Spinal cord (tissue), 10 donors: ENCODE results near the gene PHIP. TPM values are rescaled to one million over a fixed set of nuclear protein-coding genes. Genes with fewer than 3 reads are reported as not detected.

ENCODE experiments used
- DNase-seq, 6 donors: peaks; one replicate each; pipeline versions ENCODE4 v3.0.0 to v3.0.0-alpha.2; 2013 to 2015; ENCODE audit warnings: low spot score in 6 of 6, low read depth in 4 of 6
- H3K27ac ChIP-seq: one replicate; pipeline ENCODE4 v1.5.1; 2013; ENCODE audit warnings: low read depth, low read length, control low read depth
- H3K27me3 ChIP-seq: one replicate; pipeline ENCODE4 v1.6.1; 2013; ENCODE audit warnings: low read length; ENCODE audit not compliant: control insufficient read depth, insufficient read depth
- H3K36me3 ChIP-seq: one replicate; pipeline ENCODE4 v1.6.1; 2013; ENCODE audit warnings: low read length; ENCODE audit not compliant: control insufficient read depth, insufficient read depth
- H3K4me1 ChIP-seq: one replicate; pipeline ENCODE4 v1.6.1; 2013; ENCODE audit warnings: low read length; ENCODE audit not compliant: control insufficient read depth, insufficient read depth
- H3K4me3 ChIP-seq: one replicate; pipeline ENCODE4 v1.5.1; 2013; ENCODE audit warnings: low read depth, low read length, control low read depth
- H3K9me3 ChIP-seq: one replicate; pipeline ENCODE4 v1.6.1; 2013; ENCODE audit warnings: low read length; ENCODE audit not compliant: control insufficient read depth, insufficient read depth
- WGBS: methylation state at CpG from one replicate; pipeline ENCODE4 v1.1.5; 2013; ENCODE audit warnings: missing lambda C conversion rate; ENCODE audit not compliant: insufficient coverage; 5-methylcytosine and 5-hydroxymethylcytosine counted together
- polyA plus RNA-seq, 2 donors: library from polyadenylated mRNA; unstranded; fragments of 120-200 nt; gene quantifications; one replicate each; pipeline ENCODE4 v1.2.1, GENCODE V29; 2013; ENCODE audit not compliant: insufficient read length in 2 of 2
- total RNA-seq, 2 donors: library from RNA; depleted of rRNA in 1 of 2; stranded (reverse); fragments of 120-200 nt in 1 of 2; fragments of >200 nt in 1 of 2; gene quantifications; one replicate each; pipeline versions ENCODE4 v1.2.3 to v1.2.4, GENCODE V29; 2013 to 2014
- donor health status: healthy.

Gene PHIP
- total and polyA plus RNA-seq, 4 donors: 20.2 to 57.6 (median 38.6) TPM

DNA sequence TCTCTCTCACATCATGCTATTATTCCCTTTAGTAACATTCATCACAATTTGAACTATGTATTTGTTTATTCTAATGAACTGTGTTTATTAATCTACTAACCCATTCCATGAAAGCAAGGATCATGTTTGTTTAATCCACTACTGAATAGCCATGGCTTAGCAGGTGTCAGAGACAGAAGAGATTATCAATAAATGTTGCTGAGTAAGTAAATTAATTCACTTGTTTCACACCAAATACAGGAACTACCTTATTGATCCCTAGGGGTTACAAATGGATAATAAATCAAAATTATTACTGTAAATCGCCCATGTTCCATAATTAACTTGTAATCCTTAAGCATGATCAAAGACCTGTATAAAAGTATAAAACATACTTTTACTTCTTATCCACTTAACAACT, 76.6 kb downstream of the PHIP start:
- Histone ChIP-seq H3K27ac (no peak overlapping the region), H3K36me3 (no peaks in the 10 kb centered on the region), H3K9me3 (no peaks in the 10 kb centered on the region), H3K4me1 (no peaks in the 10 kb centered on the region), H3K4me3 (no peak overlapping the region), H3K27me3 (no peaks in the 10 kb centered on the region)
- no peak for DNase-seq
- no CpG with 5 or more reads among the region's 1 CpG for WGBS

DNA sequence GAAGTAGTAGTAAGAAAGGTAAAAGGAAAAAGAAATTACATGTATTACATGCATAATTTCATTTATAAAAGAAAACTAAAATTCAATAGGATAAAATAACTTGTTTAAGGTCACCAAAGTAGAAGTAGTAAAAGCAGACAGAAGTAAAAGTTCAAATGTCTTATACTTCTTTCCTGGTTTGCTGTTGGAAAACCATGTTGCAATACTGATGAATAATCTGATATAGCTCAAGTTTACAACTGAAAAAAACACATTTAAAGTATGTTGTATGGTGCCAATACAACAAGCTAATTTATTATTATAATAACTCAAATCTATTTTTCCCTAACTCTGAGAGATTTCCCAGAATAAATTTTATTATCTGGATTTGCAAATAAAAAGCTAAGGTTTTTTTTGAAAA, 78.3 kb downstream of the PHIP start:
- no peak for DNase-seq
- Histone ChIP-seq H3K9me3 (no peaks in the 10 kb centered on the region), H3K4me1 (no peaks in the 10 kb centered on the region), H3K27ac (no peak overlapping the region), H3K36me3 (no peaks in the 10 kb centered on the region), H3K27me3 (no peaks in the 10 kb centered on the region), H3K4me3 (no peak overlapping the region)

DNA sequence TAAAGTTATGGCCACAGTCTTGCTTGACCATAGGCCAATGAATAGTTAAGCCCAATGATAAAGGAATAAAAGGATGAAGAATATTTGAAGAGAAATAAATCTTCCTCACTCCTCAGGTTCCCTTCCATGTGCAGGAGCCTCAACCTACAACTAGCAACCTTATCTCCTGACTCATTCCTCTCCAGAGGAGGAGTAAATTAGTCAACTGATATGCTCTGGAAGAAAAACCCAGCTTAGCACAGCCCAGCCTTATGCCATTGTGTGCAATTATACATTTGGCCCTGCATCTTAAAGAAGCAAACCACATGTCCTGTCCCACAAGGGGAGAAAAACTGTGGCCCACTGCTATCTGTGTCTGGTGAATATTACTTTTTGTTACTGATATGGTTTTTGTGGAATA, 82.1 kb downstream of the PHIP start:
- H3K9me3 ChIP-seq: no peaks in the 10 kb centered on the region
- H3K4me1 ChIP-seq: no peaks in the 10 kb centered on the region
- H3K36me3 ChIP-seq: peaks cover 3% of the 10 kb centered on the region
- H3K4me3 ChIP-seq: no peak overlapping the region
- H3K27ac ChIP-seq: no peak overlapping the region
- no peak for DNase-seq
- no peaks in the 10 kb centered on the region for H3K27me3 ChIP-seq

DNA sequence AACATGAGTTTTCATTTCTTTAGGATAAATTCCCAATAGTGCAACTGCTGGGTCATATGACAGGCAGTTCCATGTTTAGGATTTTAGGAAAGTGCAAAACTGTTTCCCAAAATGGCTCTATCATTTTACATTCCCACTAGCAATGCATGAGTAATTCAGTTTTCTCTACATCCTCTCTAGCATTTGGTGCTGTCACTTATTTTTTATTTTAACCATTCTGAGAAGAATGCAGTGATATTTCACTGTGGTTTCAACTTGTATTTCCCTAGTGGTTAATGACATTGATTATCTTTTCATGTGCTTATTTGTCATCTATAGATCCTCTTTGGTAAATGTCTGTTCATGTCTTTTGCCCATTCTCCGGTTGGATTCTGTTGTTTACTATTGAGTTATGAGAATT, 82.7 kb downstream of the PHIP start:
- peaks cover 3% of the 10 kb centered on the region for H3K36me3 ChIP-seq
- H3K27me3 ChIP-seq: no peaks in the 10 kb centered on the region
- H3K4me3 ChIP-seq: no peak overlapping the region
- no peaks in the 10 kb centered on the region for H3K9me3 ChIP-seq
- WGBS: no CpG with 5 or more reads among the region's 1 CpG
- no peak overlapping the region for H3K27ac ChIP-seq
- no peak for DNase-seq
- no peaks in the 10 kb centered on the region for H3K4me1 ChIP-seq

DNA sequence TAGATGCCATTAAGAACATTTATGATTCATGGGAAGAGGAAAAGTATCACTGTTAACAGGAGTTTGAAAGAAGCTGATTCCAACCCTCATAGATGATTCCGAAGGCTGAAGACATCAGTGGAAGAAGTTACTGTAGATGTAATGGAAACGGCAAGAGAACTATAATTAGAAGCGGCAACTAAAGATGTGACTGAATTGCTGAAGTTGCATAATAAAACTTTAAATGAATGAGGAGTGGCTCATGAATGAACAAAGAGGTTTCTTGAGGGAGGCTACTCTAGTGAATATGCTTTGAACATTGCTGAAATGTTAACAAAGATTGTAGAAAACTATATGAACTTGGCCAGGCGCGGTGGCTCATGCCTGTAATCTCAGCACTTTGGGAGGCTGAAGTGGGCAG, 84.1 kb downstream of the PHIP start:
- DNase-seq: no peak
- Histone ChIP-seq H3K9me3 (no peaks in the 10 kb centered on the region), H3K4me1 (no peaks in the 10 kb centered on the region), H3K27ac (no peak overlapping the region), H3K36me3 (peaks cover 3% of the 10 kb centered on the region), H3K4me3 (no peak overlapping the region), H3K27me3 (no peaks in the 10 kb centered on the region)
- 100% methylated on average over 3 of the region's 5 CpGs for WGBS

DNA sequence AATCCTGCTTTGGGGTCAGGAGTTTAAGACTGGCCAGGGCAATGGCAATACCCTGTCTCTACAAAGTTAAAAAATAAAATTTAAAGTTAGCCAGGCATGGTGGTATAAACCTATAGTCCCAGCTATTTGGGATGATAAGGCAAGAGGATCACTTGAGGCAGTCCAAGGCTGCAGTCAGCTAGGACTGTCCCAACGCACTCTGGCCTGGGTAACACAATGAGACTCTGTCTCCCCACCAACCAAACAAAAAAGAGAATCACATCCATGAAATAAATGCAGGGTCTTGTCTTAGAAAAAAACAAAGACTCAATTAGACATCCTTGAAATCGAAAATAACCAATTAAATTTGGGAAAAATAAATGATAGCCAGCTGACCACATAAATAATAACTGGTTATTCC, 88.9 kb downstream of the PHIP start:
- H3K9me3 ChIP-seq: no peaks in the 10 kb centered on the region
- H3K27me3 ChIP-seq: no peaks in the 10 kb centered on the region
- peaks cover 1% of the 10 kb centered on the region for H3K36me3 ChIP-seq
- DNase-seq: no peak
- no CpG with 5 or more reads among the region's 2 CpGs for WGBS
- H3K4me1 ChIP-seq: no peaks in the 10 kb centered on the region
- H3K27ac ChIP-seq: no peak overlapping the region
- H3K4me3 ChIP-seq: no peak overlapping the region

DNA sequence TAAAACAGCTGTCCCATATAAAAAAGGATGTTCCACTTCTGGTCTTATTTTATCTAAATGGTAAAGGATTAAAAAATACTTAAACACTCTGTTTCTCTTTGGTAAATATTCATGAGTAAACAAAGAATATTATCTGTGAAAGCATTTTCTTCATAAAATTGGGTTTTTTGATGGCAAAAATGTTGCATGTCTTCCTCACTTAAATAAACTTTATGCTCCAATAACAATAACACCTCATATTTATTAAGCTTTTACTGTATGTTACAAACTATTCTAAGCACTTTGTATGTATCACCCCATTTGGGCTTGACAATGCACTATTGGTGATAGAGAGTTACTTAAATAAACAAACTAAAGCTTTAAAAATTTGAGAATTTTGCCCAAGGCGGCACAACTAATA, 91.9 kb downstream of the PHIP start:
- no CpG with 5 or more reads among the region's 1 CpG for WGBS
- Histone ChIP-seq H3K27ac (no peak overlapping the region), H3K4me1 (no peaks in the 10 kb centered on the region), H3K36me3 (no peaks in the 10 kb centered on the region), H3K27me3 (no peaks in the 10 kb centered on the region), H3K9me3 (no peaks in the 10 kb centered on the region), H3K4me3 (no peak overlapping the region)
- DNase-seq: no peak

DNA sequence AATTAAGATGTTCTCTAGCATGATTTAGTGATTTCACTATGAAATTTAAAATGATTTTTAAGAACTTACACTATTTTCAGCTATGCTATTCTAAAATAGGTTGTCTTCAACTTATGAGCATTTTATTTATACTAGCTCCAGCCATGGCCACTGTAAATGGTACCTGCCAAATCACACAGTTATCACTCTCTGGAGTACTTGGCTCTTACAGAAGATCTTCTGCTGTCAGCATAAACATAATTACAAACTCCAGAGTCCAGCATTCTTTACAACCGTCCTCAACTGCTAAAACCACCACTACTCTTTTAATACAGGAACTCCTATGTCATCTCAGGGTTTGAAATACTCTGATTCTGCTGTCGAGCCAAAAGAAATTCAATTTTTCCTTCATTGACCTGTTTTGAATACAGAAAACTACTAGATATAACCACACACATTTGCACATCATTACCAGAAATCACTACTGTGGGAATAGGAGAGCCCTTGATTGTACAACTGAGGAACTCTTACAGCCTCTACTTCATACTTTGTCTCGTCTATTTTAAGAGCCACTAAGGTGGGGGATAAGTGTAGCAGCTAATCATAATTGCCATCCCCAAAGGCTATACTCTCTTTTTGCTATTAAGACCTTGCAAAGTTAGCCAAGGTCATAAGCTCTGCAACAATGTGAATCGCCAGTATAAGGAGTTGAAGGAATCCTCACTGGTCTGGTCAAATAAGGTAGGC, 93.7 kb downstream of the PHIP start:
- no peaks in the 10 kb centered on the region for H3K36me3 ChIP-seq

DNA sequence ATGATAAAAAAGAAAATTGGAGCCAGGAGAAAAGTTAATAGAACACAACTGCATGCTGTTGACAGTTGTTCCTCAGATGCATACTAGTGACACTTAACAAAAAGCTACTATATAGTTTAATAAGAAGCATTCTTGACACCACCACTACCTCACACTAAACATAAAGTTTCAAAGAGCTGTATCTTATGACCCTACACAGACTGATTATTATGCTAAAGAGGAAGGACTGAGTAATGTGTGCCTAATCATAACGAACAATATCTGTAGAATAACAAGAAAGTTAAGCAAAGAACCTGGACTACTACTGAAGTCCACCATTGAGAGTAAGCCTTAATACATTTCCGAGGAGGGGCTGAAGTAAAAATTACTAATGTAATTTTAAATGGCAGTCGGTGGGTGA, 110.9 kb downstream of the PHIP start:
- DNase-seq: no peak
- no peaks in the 10 kb centered on the region for H3K4me1 ChIP-seq
- no peak overlapping the region for H3K4me3 ChIP-seq
- no peaks in the 10 kb centered on the region for H3K27me3 ChIP-seq
- H3K27ac ChIP-seq: no peak overlapping the region
- H3K9me3 ChIP-seq: no peaks in the 10 kb centered on the region
- peaks cover 7% of the 10 kb centered on the region for H3K36me3 ChIP-seq
- no CpG with 5 or more reads among the region's 3 CpGs for WGBS

More for the DNA sequence above, 93.7 kb downstream of the PHIP start:
- WGBS: 69% methylated on average over 1 of the region's 4 CpGs
- H3K4me3 ChIP-seq: no peak overlapping the region
- H3K27me3 ChIP-seq: no peaks in the 10 kb centered on the region
- no peak overlapping the region for H3K27ac ChIP-seq
- DNase-seq: peak in 1 of 6 donors; percentile 68
- H3K4me1 ChIP-seq: no peaks in the 10 kb centered on the region
- no peaks in the 10 kb centered on the region for H3K9me3 ChIP-seq

DNA sequence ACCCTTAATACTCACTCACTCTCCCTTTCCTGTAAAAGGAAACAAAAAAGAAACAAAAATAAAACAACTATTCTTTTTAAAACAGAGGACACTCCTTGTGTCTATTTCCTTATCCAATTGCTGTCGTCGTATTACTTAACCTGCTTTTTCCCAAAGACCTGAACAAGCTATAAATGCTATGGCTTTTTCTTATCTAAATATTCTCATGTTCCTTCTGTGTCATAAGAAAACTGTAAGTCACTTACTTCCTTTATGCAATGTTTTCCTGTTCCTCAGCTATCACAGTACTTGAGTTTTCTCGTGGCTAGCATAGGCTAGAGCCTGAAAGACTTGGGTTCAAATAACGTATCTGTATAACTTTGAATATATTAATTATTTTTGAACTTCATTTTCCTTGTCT, 111.5 kb downstream of the PHIP start:
- H3K4me1 ChIP-seq: no peaks in the 10 kb centered on the region
- no CpG with 5 or more reads among the region's 4 CpGs for WGBS
- DNase-seq: no peak
- H3K36me3 ChIP-seq: peaks cover 7% of the 10 kb centered on the region
- H3K27ac ChIP-seq: no peak overlapping the region
- H3K9me3 ChIP-seq: no peaks in the 10 kb centered on the region
- H3K27me3 ChIP-seq: no peaks in the 10 kb centered on the region
- H3K4me3 ChIP-seq: no peak overlapping the region
